Upper lobe of left lung (tissue), 6 donors: ENCODE results near the gene TEX19. TPM values are rescaled to one million over a fixed set of nuclear protein-coding genes. Genes with fewer than 3 reads are reported as not detected.

Experiments used
- ATAC-seq, 2 donors: fragments of 200-7000 bp; cut with Tn5 transposase; one replicate each; pipeline ENCODE4 v1.9.1; 2022; ENCODE audit warnings: mild to moderate bottlenecking in 2 of 2, moderate library complexity in 2 of 2; ENCODE audit not compliant: low FRiP score in 2 of 2
- DNase-seq, 2 donors: peaks; one replicate each; pipeline ENCODE4 v3.0.0-alpha.2; 2019 to 2020
- H3K27ac ChIP-seq, 4 donors: fragments of 200-600 bp; sonication (generic); one replicate each; pipeline ENCODE4 v1.5.1; 2016 to 2019
- H3K27me3 ChIP-seq, 4 donors: fragments of 200-600 bp; sonication (generic); one replicate each; pipeline ENCODE4 v1.5.1; 2017 to 2019
- H3K36me3 ChIP-seq, 4 donors: fragments of 200-600 bp; sonication (generic); one replicate each; pipeline ENCODE4 v1.5.1; 2016 to 2019
- H3K4me1 ChIP-seq, 4 donors: fragments of 200-600 bp; sonication (generic); one replicate each; pipeline ENCODE4 v1.5.1; 2018 to 2019
- H3K4me3 ChIP-seq, 4 donors: fragments of 200-600 bp; sonication (generic); one replicate each; pipeline ENCODE4 v1.5.1; 2017 to 2019; ENCODE audit warnings: mild to moderate bottlenecking in 2 of 4, moderate library complexity in 1 of 4
- H3K9me3 ChIP-seq, 4 donors: fragments of 200-600 bp; sonication (generic); one replicate each; pipeline ENCODE4 v1.5.1; 2018 to 2019
- CTCF ChIP-seq, 6 experiments: fragments of 450-650 bp in 4 of 6; fragments of 200-600 bp in 2 of 6; sonication (generic) in 2 of 6; IDR thresholded peaks; one replicate each; pipeline ENCODE4 v1.5.1; 2016 to 2019; ENCODE audit warnings: antibody characterized with exemption in 6 of 6
- EP300 ChIP-seq, 4 donors: sonication (generic); formaldehyde crosslinking; IDR thresholded peaks; one replicate each; pipeline ENCODE4 v1.5.1; 2017; ENCODE audit warnings: antibody characterized with exemption in 4 of 4, control low read depth in 2 of 4
- POLR2A ChIP-seq, 4 donors: fragments of 450-650 bp; IDR thresholded peaks; one replicate each; pipeline ENCODE4 v1.5.1; 2016 to 2017; ENCODE audit warnings: antibody characterized with exemption in 4 of 4, mild to moderate bottlenecking in 2 of 4
- POLR2AphosphoS5 ChIP-seq, 2 donors: sonication (generic); formaldehyde crosslinking; IDR thresholded peaks; one replicate each; pipeline ENCODE4 v1.5.1; 2017; ENCODE audit warnings: antibody characterized with exemption in 2 of 2
- WGBS, 2 donors: methylation state at CpG; one replicate each; pipeline ENCODE4 v1.1.5; 2017 to 2018; 5-methylcytosine and 5-hydroxymethylcytosine counted together
- total RNA-seq, 6 donors: library from RNA; depleted of rRNA in 4 of 6; stranded (reverse); fragments of >200 nt in 4 of 6; gene quantifications; one replicate each; pipeline versions ENCODE4 v1.1.0 to v1.2.1, GENCODE V29; 2016 to 2021
- donor health status: DM: no; HTN: no; CAD: no; lungs with moderate emphysema.
- donor health status: DM: no; HTN: yes; CAD: no; lungs with severe emphysema.

Gene TEX19
- total RNA-seq, 6 donors from 2014 or later, result not detected

DNA sequence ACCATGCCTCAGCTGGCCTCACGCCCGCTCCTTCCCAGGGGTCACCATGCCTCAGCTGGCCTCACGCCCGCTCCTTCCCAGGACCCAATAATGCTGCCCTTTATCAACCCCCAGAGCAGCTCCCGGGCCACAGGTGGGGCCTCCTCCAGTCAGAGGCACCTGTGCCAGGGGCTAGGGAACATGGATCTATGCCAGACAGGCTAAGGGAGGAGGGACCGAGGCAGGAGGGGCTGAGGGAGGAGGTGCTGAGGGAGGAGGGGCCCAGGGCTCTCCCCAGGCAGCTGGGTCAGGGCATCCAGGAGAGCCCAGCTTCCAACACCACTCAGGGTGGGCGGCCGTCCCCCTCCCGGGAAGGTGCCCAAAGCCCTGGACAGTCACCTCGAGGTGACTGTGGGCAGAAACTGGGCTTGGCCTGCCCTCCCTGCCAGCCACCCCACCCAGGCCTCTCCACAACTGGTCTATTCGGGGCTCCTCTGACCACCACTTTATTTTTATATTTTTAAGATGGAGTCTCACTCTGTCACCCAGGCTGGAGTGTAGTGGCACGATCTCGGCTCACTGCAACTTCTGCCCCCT, 31.9 kb downstream of the TEX19 start:
- H3K4me3 ChIP-seq, result no peak overlapping the region
- H3K36me3 ChIP-seq, result peaks cover 2 to 31% (median 16%) of the 10 kb centered on the region in 4 donors
- peaks cover 0 to 6% (median 0%) of the 10 kb centered on the region in 4 donors for H3K4me1 ChIP-seq
- DNase-seq, result peak in 1 of 2 donors; percentile 60
- 91 to 93% methylated on average over 7 to 11 of the region's 13 CpGs for WGBS, 2 donors
- no peaks in the 10 kb centered on the region for H3K9me3 ChIP-seq
- TF ChIP-seq POLR2AphosphoS5 (IDR thresholded peaks at IDR 0.05) (no peak), POLR2A (IDR thresholded peaks at IDR 0.05) (no peak)
- ATAC-seq, result no peak
- no peak overlapping the region for H3K27ac ChIP-seq
- peaks cover 0 to 7% (median 3%) of the 10 kb centered on the region in 4 donors for H3K27me3 ChIP-seq

DNA sequence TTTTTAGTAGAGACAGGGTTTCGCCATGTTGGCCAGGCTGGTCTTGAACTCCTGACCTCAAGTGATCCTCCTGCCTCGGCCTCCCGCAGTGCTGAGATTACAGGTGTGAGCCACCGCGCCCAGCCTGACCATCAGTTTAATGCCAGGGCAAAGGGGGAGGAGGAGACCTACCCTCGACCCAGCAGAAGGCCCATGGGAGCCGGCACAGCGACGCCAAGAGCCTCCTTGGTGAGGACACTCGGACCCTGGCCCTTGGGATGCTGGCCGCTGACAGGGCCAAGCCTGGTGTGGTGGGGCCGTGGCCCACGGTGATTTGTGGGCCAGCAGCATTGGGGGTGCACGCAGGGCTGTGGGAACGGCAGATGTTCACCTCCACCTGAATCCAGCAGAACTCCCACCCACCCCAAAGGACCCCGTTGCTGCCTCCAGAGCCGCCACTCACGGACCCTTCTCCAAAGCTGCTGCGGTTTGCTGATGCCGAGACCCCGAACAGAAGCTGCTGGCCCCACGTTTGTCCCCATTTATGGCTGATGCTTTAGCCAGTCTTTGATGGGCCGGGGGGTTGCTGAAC, 32.5 kb downstream of the TEX19 start:
- H3K4me1 ChIP-seq, result peaks cover 0 to 6% (median 0%) of the 10 kb centered on the region in 4 donors
- peak in 1 of 2 donors; percentile 70 for DNase-seq
- no peak overlapping the region for H3K27ac ChIP-seq
- no peak overlapping the region for H3K4me3 ChIP-seq
- ATAC-seq, result no peak
- H3K36me3 ChIP-seq, result peaks cover 2 to 31% (median 16%) of the 10 kb centered on the region in 4 donors
- H3K27me3 ChIP-seq, result peaks cover 0 to 4% (median 2%) of the 10 kb centered on the region in 4 donors
- WGBS, 2 donors, result 92 to 95% methylated on average over 16 to 23 of the region's 23 CpGs
- no peaks in the 10 kb centered on the region for H3K9me3 ChIP-seq
- TF ChIP-seq CTCF (IDR thresholded peaks at IDR 0.05), result no peak
- TF ChIP-seq EP300 (IDR thresholded peaks at IDR 0.05), result no peak
- no peak for TF ChIP-seq POLR2A (IDR thresholded peaks at IDR 0.05)
- no peak for TF ChIP-seq POLR2AphosphoS5 (IDR thresholded peaks at IDR 0.05)

- Histone ChIP-seq H3K27me3 (no peaks in the 10 kb centered on the region), H3K36me3 (peaks cover 2 to 35% (median 16%) of the 10 kb centered on the region in 4 donors), H3K4me1 (no peaks in the 10 kb centered on the region), H3K4me3 (no peak overlapping the region), H3K27ac (no peak overlapping the region), H3K9me3 (no peaks in the 10 kb centered on the region)
- ATAC-seq (no peak), DNase-seq (peak in 1 of 2 donors; percentile 67)
- WGBS, 2 donors, result 94% methylated on average over 27 to 28 of the region's 28 CpGs
- TF ChIP-seq CTCF (IDR thresholded peaks at IDR 0.05) (no peak), POLR2A (IDR thresholded peaks at IDR 0.05) (no peak), POLR2AphosphoS5 (IDR thresholded peaks at IDR 0.05) (no peak), EP300 (IDR thresholded peaks at IDR 0.05) (no peak)
These were observed 33.3 kb downstream of the TEX19 start for GRCh38 chr17:82392209-82392920.

DNA sequence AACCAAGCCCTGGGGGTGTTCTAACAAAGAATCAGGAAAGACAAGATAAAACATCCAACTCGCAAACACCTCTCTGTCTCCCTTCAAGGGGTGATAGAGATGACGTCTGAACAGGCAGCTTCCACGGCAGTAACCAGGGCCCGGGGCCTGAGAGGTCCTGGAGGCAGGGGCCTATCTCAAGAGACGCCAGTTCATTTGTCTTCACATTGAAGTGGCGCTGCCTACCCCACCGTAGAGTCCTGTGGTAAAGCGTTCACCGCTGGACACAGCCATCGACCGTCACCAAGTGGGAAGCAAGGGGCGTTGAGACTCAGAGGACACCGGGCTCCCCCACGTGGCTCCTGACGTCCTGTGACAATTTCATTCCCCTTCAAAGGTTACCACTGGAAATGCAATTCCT, 33.9 kb downstream of the TEX19 start:
- TF ChIP-seq EP300 (IDR thresholded peaks at IDR 0.05) (no peak), CTCF (IDR thresholded peaks at IDR 0.05) (no peak), POLR2A (IDR thresholded peaks at IDR 0.05) (no peak), POLR2AphosphoS5 (IDR thresholded peaks at IDR 0.05) (no peak)
- DNase-seq (no peak), ATAC-seq (no peak)
- H3K27me3 ChIP-seq, result no peaks in the 10 kb centered on the region
- WGBS, 2 donors, result 87 to 89% methylated on average over 15 of the region's 15 CpGs
- H3K4me1 ChIP-seq, result no peaks in the 10 kb centered on the region
- H3K4me3 ChIP-seq, result no peak overlapping the region
- no peaks in the 10 kb centered on the region for H3K9me3 ChIP-seq
- H3K36me3 ChIP-seq, result peaks cover 2 to 40% (median 19%) of the 10 kb centered on the region in 4 donors
- no peak overlapping the region for H3K27ac ChIP-seq

- TF ChIP-seq EP300 (IDR thresholded peaks at IDR 0.05), result no peak
- TF ChIP-seq POLR2AphosphoS5 (IDR thresholded peaks at IDR 0.05), result no peak
- TF ChIP-seq CTCF (IDR thresholded peaks at IDR 0.05), result no peak
- TF ChIP-seq POLR2A (IDR thresholded peaks at IDR 0.05), result no peak
- Histone ChIP-seq H3K27me3 (no peaks in the 10 kb centered on the region), H3K27ac (no peak overlapping the region), H3K36me3 (peaks cover 2 to 44% (median 19%) of the 10 kb centered on the region in 4 donors), H3K9me3 (no peaks in the 10 kb centered on the region), H3K4me3 (no peak overlapping the region), H3K4me1 (peaks cover 0 to 5% (median 0%) of the 10 kb centered on the region in 4 donors)
- ATAC-seq (no peak), DNase-seq (no peak)
- 96 to 98% methylated on average over 11 to 12 of the region's 12 CpGs for WGBS, 2 donors
These were observed 35.2 kb downstream of the TEX19 start for GRCh38 chr17:82394278-82394677.
